Measurements from ENCODE around the gene RAB43. TPM values are rescaled to one million over a fixed set of nuclear protein-coding genes. Genes with fewer than 3 reads are reported as not detected.

Gene RAB43
- total RNA-seq, 1 donor from 2014 or later = 58.0 TPM

DNA sequence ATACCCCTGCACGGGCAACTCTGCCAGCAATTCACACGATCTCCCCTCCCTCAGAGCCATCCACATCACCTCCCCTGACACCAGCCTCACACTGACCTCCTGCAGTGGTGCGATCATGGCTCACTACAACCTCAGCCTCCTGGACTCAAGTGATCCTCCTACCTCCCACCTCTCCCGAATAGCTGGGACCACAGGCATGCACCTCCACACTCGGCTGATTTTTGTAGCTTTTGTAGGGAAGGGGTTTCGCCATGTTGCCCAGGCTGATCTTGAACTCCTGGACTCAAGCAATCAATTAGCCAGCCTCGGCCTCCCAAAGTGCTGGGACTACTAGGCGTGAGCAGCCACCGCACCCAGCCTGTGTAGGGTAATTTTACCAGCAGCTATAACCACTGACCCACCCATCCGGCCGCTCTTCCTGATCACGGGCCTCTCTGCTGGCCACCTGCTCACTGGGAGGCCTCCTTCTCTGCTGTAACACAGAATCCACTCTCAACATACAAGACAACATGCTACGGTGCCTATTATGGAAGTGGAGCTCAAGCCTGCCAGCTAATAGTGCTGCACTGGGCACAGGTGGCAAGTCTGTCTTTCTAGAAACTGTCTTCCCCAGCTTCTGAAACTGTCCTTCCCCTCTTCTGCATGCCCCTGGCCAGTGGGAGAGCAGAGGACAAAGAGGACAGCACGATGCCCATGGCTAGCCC is 56.4 kb downstream of the RAB43 start:
- H3K4me3 ChIP-seq (ENCODE audit: low read depth, low read length) = no peak overlapping the region
- H3K27me3 ChIP-seq (ENCODE audit: control insufficient read depth, insufficient read depth, low read length) = peaks cover 2% of the 10 kb centered on the region
- TF ChIP-seq, protein P1, sequence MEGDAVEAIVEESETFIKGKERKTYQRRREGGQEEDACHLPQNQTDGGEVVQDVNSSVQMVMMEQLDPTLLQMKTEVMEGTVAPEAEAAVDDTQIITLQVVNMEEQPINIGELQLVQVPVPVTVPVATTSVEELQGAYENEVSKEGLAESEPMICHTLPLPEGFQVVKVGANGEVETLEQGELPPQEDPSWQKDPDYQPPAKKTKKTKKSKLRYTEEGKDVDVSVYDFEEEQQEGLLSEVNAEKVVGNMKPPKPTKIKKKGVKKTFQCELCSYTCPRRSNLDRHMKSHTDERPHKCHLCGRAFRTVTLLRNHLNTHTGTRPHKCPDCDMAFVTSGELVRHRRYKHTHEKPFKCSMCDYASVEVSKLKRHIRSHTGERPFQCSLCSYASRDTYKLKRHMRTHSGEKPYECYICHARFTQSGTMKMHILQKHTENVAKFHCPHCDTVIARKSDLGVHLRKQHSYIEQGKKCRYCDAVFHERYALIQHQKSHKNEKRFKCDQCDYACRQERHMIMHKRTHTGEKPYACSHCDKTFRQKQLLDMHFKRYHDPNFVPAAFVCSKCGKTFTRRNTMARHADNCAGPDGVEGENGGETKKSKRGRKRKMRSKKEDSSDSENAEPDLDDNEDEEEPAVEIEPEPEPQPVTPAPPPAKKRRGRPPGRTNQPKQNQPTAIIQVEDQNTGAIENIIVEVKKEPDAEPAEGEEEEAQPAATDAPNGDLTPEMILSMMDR (IDR thresholded peaks at IDR 0.05; ENCODE audit: insufficient read depth, low read length, poor library complexity, severe bottlenecking) = no peak
- no peak for DNase-seq (ENCODE audit: low read depth)
- no peaks in the 10 kb centered on the region for H3K36me3 ChIP-seq (ENCODE audit: control insufficient read depth, insufficient read depth, low read length)

DNA sequence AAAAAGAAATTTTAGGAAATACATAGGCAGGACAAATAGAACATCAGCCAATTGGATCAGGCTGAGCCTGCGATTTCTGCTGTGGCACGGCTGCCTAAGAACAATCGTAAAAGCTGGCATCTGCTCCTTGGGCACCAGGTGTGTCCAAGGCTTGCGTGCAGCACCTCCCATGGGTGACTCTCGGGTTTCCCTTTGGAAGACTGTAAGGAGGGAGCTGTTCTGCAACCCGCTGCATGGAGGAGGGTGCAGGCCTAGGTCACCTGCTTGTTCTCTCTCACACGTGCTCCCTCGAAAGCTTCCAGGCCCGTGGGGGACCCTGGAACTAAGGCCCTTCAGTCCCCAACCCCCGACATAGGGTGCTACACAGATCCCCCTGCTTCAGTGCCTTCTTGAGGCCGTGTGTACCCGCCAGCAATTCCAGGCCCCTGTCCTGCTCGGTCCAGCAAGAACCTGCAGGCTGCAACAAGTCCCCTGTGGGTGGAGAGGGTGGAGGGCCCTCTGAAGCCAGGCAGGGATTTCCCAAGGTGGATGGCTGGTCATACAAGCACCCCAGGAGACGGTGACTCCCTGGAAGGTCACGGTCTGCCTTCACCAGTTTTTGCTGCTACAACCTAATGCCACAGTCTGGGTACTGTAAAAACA is 57.6 kb downstream of the RAB43 start:
- no peak for DNase-seq (ENCODE audit: low read depth)
- peaks cover 7% of the 10 kb centered on the region for H3K27me3 ChIP-seq (ENCODE audit: control insufficient read depth, insufficient read depth, low read length)
- TF ChIP-seq, protein P1 (IDR thresholded peaks at IDR 0.05; ENCODE audit: insufficient read depth, low read length, poor library complexity, severe bottlenecking) = no peak
- no peak overlapping the region for H3K4me3 ChIP-seq (ENCODE audit: low read depth, low read length)
- H3K36me3 ChIP-seq (ENCODE audit: control insufficient read depth, insufficient read depth, low read length) = no peaks in the 10 kb centered on the region

DNA sequence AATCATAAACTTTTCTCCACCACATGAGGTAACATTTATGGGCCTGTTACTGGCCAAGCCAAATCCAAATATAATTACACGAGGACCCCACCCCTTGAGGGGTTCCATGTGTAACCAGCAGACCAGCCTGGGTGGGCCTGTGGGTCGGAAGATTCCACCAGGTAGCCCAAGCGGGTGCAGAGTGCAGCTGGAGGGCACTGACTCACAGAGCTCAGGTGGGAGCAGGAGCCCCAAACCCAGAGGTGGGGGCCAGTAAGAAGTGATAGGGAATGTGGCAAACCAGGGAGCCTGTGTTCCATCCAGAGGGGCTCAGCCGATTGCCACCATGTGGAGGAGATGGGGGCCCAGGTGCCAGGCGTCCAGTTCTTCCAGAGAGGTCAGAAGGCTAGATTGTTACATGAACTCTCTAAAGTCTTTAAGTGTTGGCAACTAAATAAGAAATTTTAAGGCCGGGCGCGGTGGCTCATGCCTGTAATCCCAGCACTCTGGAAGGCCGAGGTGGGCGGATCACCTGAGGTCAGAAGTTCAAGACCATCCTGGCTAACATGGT is 58.4 kb downstream of the RAB43 start:
- Histone ChIP-seq H3K4me3 (ENCODE audit: low read depth, low read length) (no peak overlapping the region), H3K27me3 (ENCODE audit: control insufficient read depth, insufficient read depth, low read length) (peaks cover 10% of the 10 kb centered on the region), H3K36me3 (ENCODE audit: control insufficient read depth, insufficient read depth, low read length) (no peaks in the 10 kb centered on the region)
- no peak for DNase-seq (ENCODE audit: low read depth)
- TF ChIP-seq, protein P1 (IDR thresholded peaks at IDR 0.05; ENCODE audit: insufficient read depth, low read length, poor library complexity, severe bottlenecking) = no peak

DNA sequence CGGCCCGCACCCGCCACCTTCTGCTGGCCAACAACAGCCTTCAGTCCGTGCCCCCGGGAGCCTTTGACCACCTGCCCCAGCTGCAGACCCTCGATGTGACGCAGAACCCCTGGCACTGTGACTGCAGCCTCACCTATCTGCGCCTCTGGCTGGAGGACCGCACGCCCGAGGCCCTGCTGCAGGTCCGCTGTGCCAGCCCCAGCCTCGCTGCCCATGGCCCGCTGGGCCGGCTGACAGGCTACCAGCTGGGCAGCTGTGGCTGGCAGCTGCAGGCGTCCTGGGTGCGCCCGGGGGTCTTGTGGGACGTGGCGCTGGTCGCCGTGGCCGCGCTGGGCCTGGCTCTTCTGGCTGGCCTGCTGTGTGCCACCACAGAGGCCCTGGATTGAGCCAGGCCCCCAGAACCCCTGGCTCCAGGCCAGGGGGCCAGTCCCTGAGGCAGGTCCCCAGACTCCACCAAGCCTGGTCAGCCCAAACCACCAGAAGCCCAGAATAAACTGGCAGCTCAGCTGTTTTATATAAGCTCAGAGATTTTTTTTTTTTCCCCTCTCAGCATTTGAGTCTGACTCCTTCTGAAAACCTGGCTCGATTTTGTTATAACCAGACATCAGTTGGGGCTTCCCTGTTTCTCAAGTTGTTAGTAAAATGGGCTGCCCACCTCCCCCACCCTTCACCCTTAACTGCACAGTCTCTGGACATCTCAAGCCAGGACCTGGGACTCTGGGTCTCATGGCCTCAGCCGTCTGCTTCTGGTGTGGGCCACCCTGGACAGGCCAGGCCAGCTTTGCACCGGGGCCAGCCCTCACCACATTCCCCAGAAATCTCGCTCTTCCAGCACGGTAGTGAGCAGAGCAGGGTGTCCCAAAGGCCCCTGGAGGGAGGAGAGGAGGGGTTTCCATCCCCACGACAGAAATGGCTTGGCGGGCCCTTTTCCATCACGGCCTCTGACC is 59.4 kb downstream of the RAB43 start:
- no peak for DNase-seq (ENCODE audit: low read depth)
- TF ChIP-seq, protein P1 (IDR thresholded peaks at IDR 0.05; ENCODE audit: insufficient read depth, low read length, poor library complexity, severe bottlenecking) = no peak
- Histone ChIP-seq H3K27me3 (ENCODE audit: control insufficient read depth, insufficient read depth, low read length) (peaks cover 12% of the 10 kb centered on the region), H3K4me3 (ENCODE audit: low read depth, low read length) (no peak overlapping the region), H3K36me3 (ENCODE audit: control insufficient read depth, insufficient read depth, low read length) (no peaks in the 10 kb centered on the region)

DNA sequence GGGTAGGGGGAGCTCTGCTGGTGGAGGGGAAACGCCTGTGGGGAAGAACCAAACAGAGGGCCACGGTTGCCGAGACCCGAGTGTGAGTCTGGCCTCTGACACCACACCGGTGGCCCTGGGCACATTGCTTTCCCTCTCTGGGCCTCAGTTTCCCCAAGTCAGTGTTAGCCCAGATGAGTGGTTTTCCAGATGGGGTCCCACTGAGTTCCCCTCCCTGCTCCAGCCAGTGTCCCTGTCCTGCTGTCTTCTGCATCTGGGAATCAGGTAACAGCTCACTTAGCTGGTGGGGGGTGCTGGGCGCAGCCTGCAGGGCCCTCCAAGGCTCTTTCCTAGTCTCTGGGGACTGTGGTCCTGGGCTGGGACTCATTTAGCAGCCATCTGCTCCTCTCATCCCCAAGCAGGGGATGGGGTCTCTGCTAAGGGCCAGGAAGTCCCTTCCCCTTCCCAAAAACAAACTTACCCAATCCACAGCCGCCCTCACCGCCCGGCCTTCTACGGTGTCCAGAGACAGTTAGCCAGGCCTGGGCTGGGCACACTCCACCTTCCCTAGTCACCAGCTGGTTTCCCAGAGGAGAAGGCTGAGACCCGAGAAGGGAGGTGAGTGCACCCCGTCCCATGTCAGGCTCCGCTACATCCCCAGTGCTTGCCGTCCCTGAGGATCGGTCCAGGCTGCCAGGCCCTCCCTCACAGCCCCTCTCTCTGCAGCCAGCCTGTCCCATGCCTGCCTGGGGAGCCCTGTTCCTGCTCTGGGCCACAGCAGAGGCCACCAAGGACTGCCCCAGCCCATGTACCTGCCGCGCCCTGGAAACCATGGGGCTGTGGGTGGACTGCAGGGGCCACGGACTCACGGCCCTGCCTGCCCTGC is 60.3 kb downstream of the RAB43 start:
- no peak for DNase-seq (ENCODE audit: low read depth)

More for the DNA sequence above, 60.3 kb downstream of the RAB43 start:
- Histone ChIP-seq H3K27me3 (ENCODE audit: control insufficient read depth, insufficient read depth, low read length) (peaks cover 13% of the 10 kb centered on the region), H3K36me3 (ENCODE audit: control insufficient read depth, insufficient read depth, low read length) (no peaks in the 10 kb centered on the region), H3K4me3 (ENCODE audit: low read depth, low read length) (no peak overlapping the region)
- TF ChIP-seq, protein P1 (IDR thresholded peaks at IDR 0.05; ENCODE audit: insufficient read depth, low read length, poor library complexity, severe bottlenecking) = no peak

Data from kidney epithelial cell (primary cell).